Heart left ventricle (tissue), 16 donors: ENCODE data around the gene SKAP2. TPM values are rescaled to one million over a fixed set of nuclear protein-coding genes. Genes with fewer than 3 reads are reported as not detected.

ENCODE experiments used
- ATAC-seq, 4 donors: fragments of 200-7000 bp; cut with Tn5 transposase; one replicate each; pipeline ENCODE4 v1.9.1; 2020 to 2022; ENCODE audit warnings: moderate library complexity in 4 of 4, mild to moderate bottlenecking in 3 of 4, moderate number of reproducible peaks in 1 of 4
- DNase-seq, 5 donors: peaks; one replicate each; pipeline ENCODE4 v3.0.0-alpha.2; 2020
- H3K27ac ChIP-seq, 12 donors: fragments of 200-600 bp; sonication (generic) in 4 of 12; one replicate each; pipeline versions ENCODE4 v1.5.0 to v1.8.0; 2016 to 2022; ENCODE audit warnings: mild to moderate bottlenecking in 2 of 12
- H3K27me3 ChIP-seq, 9 donors: fragments of 200-600 bp; sonication (generic) in 2 of 9; one replicate each; pipeline versions ENCODE4 v1.5.1 to v1.8.0; 2016 to 2022; ENCODE audit warnings: mild to moderate bottlenecking in 3 of 9
- H3K36me3 ChIP-seq, 9 donors: fragments of 200-600 bp; sonication (generic) in 2 of 9; one replicate each; pipeline versions ENCODE4 v1.5.0 to v1.8.0; 2018 to 2022; ENCODE audit warnings: mild to moderate bottlenecking in 2 of 9
- H3K4me1 ChIP-seq, 12 donors: fragments of 200-600 bp; sonication (generic) in 4 of 12; one replicate each; pipeline versions ENCODE4 v1.5.0 to v1.8.0; 2016 to 2022; ENCODE audit warnings: mild to moderate bottlenecking in 3 of 12
- H3K4me3 ChIP-seq, 12 donors: fragments of 200-600 bp; sonication (generic) in 4 of 12; one replicate each; pipeline versions ENCODE4 v1.5.0 to v1.8.0; 2017 to 2022; ENCODE audit warnings: mild to moderate bottlenecking in 9 of 12, moderate library complexity in 4 of 12
- H3K9me3 ChIP-seq, 12 donors: fragments of 200-600 bp; sonication (generic) in 4 of 12; one replicate each; pipeline versions ENCODE4 v1.5.0 to v1.8.0; 2016 to 2022; ENCODE audit warnings: mild to moderate bottlenecking in 1 of 12
- CTCF ChIP-seq, 12 donors: fragments of 200-600 bp; sonication (generic) in 4 of 12; IDR thresholded peaks; one replicate each; pipeline versions ENCODE4 v1.5.0 to v1.8.0; 2018 to 2022; ENCODE audit warnings: antibody characterized with exemption in 12 of 12, mild to moderate bottlenecking in 5 of 12
- POLR2A ChIP-seq, 2 donors: fragments of 450-650 bp; IDR thresholded peaks; one replicate each; pipeline ENCODE4 v1.6.1; 2017; ENCODE audit warnings: antibody characterized with exemption in 2 of 2, mild to moderate bottlenecking in 2 of 2, moderate library complexity in 2 of 2
- WGBS, 4 donors: extraction: QIAGEN DNeasy Blood & Tissue Kit in 2 of 4; methylation state at CpG; one replicate each; pipeline versions ENCODE4 v1.1.5 to v1.1.7; 2013 to 2018; 5-methylcytosine and 5-hydroxymethylcytosine counted together
- intact Hi-C, 10 donors: fragments of 100-400 bp; cut with DNase I; formaldehyde crosslinking; loops; one replicate each; pipeline versions ENCODE4 v1.11.1 to v1.14.2; 2022
- polyA plus RNA-seq, 2 donors: library from polyadenylated mRNA; stranded (reverse); fragments of 200-250 nt; gene quantifications; one replicate each; pipeline ENCODE4 v1.2.3, GENCODE V29; 2013
- total RNA-seq, 9 donors: library from RNA; depleted of rRNA in 2 of 9; stranded (reverse); fragments of >200 nt in 2 of 9; fragmentation: NEBNext Ultra II Directional in 3 of 9; extraction: Animal tissue kit (Norgen Biotek cat#: 25700) in 3 of 9; gene quantifications; one replicate each; pipeline versions ENCODE4 v1.1.0 to v1.2.4, GENCODE V29; 2016 to 2023
- donor health status: ischemic (EF 13 %, LVEDD 7.1; RV severe dilation, severe dysfunction).
- donor health status: healthy with polysubstance abuse.
- donor health status: DM: no; HTN: yes; CAD: no.
- donor health status: DM: no; HTN: no; CAD: no.
- donor health status: ischemic (EF 25% LVEDD 6.9; RV normal size, moderate dysfunction).
- donor health status: ischemic (EF 25% LVEDD 5.7; RV mildly dilated, moderate dysfunction).
- donor health status: healthy.
- donor health status: DM: yes; HTN: yes; CAD: no.
- donor health status: ischemic (EF 35%, LVEDD 5.7; RV mildly dilated, moderate dysfunction).
- donor health status: nonischemic (EF 11% LVEDD 7.7; RV severe dilation, severe dysfunction).
- donor health status: DM: yes; HTN: yes; CAD: no.
- donor health status: PGD.
- donor health status: ischemic (EF 29% LVEDD 5.4; RV normal size, mild dysfunction).
- donor health status: nonischemic (EF 23%, LVEDD 6.1; RV moderate dilation, normal function).

SKAP2 gene
- total and polyA plus RNA-seq, 11 donors, result 0.99 to 17.3 (median 3.6) TPM

GRCh38 chr7:26668821-26669220 is 195.6 kb downstream of the SKAP2 start:
- TF ChIP-seq CTCF (IDR thresholded peaks at IDR 0.05), result no peak
- WGBS, 4 donors, result 91 to 95% (median 93%) methylated on average over 4 of the region's 4 CpGs

GRCh38 chr7:26667514-26668133 is 196.8 kb downstream of the SKAP2 start:
- Histone ChIP-seq H3K4me3 (no peak overlapping the region), H3K36me3 (no peaks in the 10 kb centered on the region), H3K27me3 (peaks cover 0 to 45% (median 4%) of the 10 kb centered on the region in 9 donors), H3K4me1 (peaks cover 0 to 9% (median 0%) of the 10 kb centered on the region in 12 donors), H3K9me3 (no peaks in the 10 kb centered on the region), H3K27ac (no peak overlapping the region)
- peak in 4 of 5 donors; percentile 30 to 64 (median 51) for DNase-seq
- TF ChIP-seq POLR2A (IDR thresholded peaks at IDR 0.05), result no peak
- TF ChIP-seq CTCF (IDR thresholded peaks at IDR 0.05), result peak; percentile 62 to 83 (median 72)
- intact Hi-C loops, result loop anchor here (1.0 to 10.0 kb wide), 9 partner anchors 297 to 775 kb away; no protein-coding TSS in a partner anchor
- peak in 3 of 4 donors; percentile 75 to 83 (median 79) for ATAC-seq
- 6 to 15% (median 11%) methylated on average over 5 of the region's 5 CpGs for WGBS, 4 donors

More at GRCh38 chr7:26668821-26669220, 195.6 kb downstream of the SKAP2 start:
- peaks cover 0 to 42% (median 3%) of the 10 kb centered on the region in 9 donors for H3K27me3 ChIP-seq
- H3K9me3 ChIP-seq, result no peaks in the 10 kb centered on the region
- H3K27ac ChIP-seq, result no peak overlapping the region
- H3K4me1 ChIP-seq, result peaks cover 0 to 9% (median 0%) of the 10 kb centered on the region in 12 donors
- H3K4me3 ChIP-seq, result no peak overlapping the region
- H3K36me3 ChIP-seq, result no peaks in the 10 kb centered on the region
- DNase-seq, result no peak
- intact Hi-C loops, result loop anchor here in 9 of 10 donors (5.0 to 10.0 kb wide), 5 partner anchors 302 to 777 kb away; no protein-coding TSS in a partner anchor
- ATAC-seq, result no peak

- H3K27ac ChIP-seq, result no peak overlapping the region
- no peaks in the 10 kb centered on the region for H3K9me3 ChIP-seq
- H3K36me3 ChIP-seq, result no peaks in the 10 kb centered on the region
- DNase-seq, result no peak
- TF ChIP-seq CTCF (IDR thresholded peaks at IDR 0.05), result no peak
- no peak for TF ChIP-seq POLR2A (IDR thresholded peaks at IDR 0.05)
- H3K4me3 ChIP-seq, result no peak overlapping the region
- intact Hi-C loops, result loop anchor here in 9 of 10 donors (5.0 to 10.0 kb wide), 5 partner anchors 298 to 773 kb away; no protein-coding TSS in a partner anchor
- peaks cover 0 to 47% (median 7%) of the 10 kb centered on the region in 9 donors for H3K27me3 ChIP-seq
- H3K4me1 ChIP-seq, result peaks cover 0 to 9% (median 0%) of the 10 kb centered on the region in 12 donors
- 53 to 63% (median 58%) methylated on average over 5 of the region's 5 CpGs for WGBS, 4 donors
- ATAC-seq, result peak in 1 of 4 donors; percentile 30
These were observed 199.5 kb downstream of the SKAP2 start for GRCh38 chr7:26664735-26665416.

- ATAC-seq, result no peak
- no peak for TF ChIP-seq CTCF (IDR thresholded peaks at IDR 0.05)
- no peak for TF ChIP-seq POLR2A (IDR thresholded peaks at IDR 0.05)
- Histone ChIP-seq H3K27me3 (peaks cover 0 to 45% (median 7%) of the 10 kb centered on the region in 9 donors), H3K9me3 (no peaks in the 10 kb centered on the region), H3K36me3 (no peaks in the 10 kb centered on the region), H3K4me1 (peaks cover 0 to 9% (median 0%) of the 10 kb centered on the region in 12 donors), H3K4me3 (no peak overlapping the region), H3K27ac (no peak overlapping the region)
- DNase-seq, result no peak
- intact Hi-C loops, result loop anchor here in 4 of 10 donors (10.0 kb wide), 2 partner anchors 569 to 579 kb away; no protein-coding TSS in a partner anchor
- 70 to 82% (median 81%) methylated on average over 1 of the region's 1 CpG for WGBS, 4 donors
These were observed 200.1 kb downstream of the SKAP2 start for GRCh38 chr7:26664274-26664673.
